SH-SY5Y (cell line): ENCODE measurements around the gene CASKIN2.

Experiments used
- GATA2 ChIP-seq: IDR thresholded peaks from 2 replicates; pipeline ENCODE4 v1.6.1; 2011; ENCODE audit warnings: mild to moderate bottlenecking, low read depth, low read length
- GATA3 ChIP-seq: IDR thresholded peaks from 2 replicates; pipeline ENCODE4 v1.6.1; 2011; ENCODE audit warnings: low read depth, mild to moderate bottlenecking, low read length, moderate library complexity

GRCh38 chr17:75505640-75506039 is 9.7 kb downstream of the CASKIN2 start:
- TF ChIP-seq GATA2 (no peak), GATA3 (no peak)
